HG02571 (cell line): Measurements from ENCODE around the gene HOXA7.

Source experiments
- ATAC-seq: cut with Tn5 transposase; IDR thresholded peaks from one replicate; pipeline ENCODE4 v1.9.1; 2021; ENCODE audit warnings: mild to moderate bottlenecking, moderate library complexity; ENCODE audit not compliant: unreplicated experiment

The HOXA7 gene

DNA sequence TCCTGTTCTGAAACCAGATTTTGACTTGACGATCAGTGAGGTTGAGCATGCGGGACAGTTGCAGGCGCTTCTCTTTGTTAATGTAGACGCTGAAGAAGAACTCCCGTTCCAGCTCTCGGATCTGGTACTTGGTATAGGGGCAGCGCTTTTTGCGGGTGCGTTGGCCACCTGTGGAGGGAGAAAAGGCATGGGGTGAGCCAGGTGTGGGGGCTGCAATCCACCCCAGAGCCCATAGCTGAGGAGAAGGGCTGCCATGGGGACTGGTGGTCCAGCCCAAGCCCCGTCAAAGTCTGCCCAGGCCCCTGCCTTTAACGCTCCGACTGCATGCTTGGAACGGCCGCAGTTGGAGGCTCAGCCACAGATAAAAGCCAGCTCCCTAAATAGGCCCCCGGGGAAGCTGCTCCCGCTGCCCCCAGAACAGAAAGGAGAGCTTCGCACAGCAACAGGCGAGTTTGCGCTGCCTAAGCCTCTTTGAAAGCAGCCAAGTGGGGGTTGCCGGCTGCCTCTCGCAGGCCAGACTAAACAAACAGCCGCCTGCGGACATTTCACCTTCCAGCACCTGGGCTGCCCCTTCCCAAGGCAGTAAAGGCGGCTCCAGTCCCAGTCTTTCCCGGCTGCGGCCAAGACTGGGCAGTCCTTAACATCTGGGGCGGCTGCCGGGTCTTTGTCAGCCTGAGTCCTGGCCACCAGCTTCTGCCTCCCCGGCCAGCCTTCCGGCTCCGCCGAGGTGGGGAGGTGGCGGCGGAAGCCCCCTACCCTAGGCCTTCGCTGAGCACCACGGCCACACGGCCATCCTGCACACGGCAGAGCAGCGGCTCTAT is 26.6 kb upstream of the HOXA7 start:
- no peak for ATAC-seq

DNA sequence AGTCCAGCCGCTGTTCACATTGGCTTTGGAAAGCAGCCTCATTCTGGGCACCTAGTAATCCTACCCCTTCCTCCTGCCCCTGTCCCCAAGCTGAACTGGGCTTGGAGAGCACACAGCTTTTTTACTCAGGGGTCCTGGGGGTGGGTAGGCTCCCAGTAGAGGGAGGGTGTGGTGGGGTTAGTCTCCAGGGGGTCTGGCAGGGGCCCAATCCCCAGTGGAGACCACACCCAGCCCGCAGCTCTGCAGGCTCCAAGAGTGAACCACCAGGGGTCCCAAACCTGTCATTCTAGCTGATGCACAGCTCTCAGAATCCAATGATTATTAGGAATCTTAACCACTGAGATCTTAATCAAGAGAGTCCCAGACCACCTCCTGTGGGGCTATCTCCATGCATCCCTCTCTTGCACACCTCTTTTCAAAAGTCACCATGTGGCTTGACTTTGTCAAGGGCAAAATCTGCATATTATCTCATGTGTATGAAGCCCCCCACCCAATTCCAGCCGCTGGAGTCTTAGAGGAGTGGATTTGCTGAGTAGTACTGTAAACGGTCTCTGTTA is 25.9 kb upstream of the HOXA7 start:
- no peak for ATAC-seq

GRCh38 chr7:27181795-27182275 is 25.4 kb upstream of the HOXA7 start:
- no peak for ATAC-seq

DNA sequence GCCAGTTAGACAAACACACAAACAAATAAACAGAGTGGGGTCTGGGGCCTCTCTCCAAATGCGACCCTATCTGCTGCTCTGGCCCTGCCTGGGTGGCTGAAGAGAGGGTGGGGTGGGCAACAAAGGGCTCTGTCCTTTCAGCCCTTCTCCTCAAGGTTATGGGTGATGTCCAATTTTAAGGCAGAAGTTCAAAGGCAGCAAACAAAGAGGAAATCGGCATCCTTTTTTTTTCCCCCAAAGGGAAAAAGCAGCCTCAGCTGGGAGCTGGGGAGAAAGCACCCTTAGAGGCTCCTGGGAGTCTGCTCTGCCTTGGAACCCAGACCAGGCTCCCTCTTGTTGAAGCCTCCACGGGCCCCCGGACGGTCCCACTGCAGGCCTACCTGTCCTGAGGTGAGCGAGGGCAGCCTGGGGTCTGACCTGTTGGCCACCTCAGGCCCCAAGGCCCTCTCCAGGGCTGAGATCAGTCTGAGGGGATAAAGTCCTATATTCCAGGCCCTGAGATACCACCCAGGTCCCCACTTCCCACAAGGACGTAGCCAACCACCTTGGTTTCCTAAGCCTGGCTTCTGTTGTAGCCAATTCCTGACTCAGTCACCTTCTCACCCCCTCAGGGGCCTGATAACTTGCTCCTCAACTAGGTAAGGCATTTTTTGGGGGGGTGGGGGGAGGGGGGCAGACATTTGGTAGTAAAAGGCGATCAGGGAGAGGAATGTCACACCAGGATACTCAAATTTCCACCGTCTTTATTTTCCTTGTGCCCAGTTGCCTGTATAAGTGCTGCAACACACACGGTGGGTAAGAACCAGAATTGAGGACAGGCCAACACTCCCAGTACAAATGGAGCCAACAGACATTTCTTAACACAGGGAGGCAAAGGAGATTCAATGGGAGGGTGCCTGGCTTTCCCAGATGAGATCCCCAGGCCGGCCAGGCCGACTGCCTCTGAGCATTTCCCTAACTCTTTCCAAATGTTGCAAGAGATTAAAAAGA is 24.3 kb upstream of the HOXA7 start:
- ATAC-seq: no peak

DNA sequence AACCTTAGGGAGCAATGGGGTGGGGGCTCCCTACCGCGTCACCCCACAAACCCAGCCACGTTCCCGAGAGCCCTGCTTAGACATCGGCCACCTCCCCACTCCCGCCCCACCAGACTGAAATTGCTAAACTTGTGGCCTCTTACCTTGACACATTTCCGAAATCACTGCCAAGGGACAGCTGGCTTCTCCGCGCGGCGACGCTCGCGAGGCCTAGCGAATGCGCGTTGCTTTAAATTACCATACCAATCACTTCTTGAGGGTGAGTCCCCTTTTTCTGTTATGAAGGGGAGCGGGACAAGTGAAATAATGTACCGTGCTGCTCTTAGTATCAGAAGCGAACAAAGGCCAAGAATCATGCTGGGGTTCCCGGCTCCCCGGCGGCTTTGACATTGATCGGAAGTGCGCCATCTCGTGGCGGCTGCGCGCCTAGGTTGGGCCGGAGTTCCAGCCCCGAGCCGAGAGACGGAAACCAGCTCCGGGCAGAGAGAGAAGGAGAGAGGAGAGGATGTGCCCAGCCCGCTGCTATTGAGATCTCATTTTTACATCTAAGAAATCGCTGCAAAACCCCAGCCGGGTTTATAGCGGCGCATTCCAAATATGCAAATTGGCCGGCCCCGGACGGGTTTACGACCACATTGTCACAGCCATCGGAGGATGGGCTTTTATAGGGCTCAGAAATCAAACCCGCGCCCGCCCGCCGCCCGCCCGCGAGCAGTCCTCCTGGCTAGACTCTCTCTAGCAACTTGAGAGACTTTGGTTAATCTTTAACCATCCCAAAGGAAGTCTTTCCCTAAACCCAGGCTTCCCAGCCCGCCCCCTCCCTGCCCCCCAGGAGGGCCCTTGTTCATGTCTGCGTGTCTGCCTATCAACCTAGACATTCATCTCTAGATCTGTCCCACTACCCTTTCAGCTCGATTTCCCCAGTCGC is 23.3 kb upstream of the HOXA7 start:
- no peak for ATAC-seq

- ATAC-seq: no peak
These were observed 22.6 kb upstream of the HOXA7 start for GRCh38 chr7:27179030-27179429.

DNA sequence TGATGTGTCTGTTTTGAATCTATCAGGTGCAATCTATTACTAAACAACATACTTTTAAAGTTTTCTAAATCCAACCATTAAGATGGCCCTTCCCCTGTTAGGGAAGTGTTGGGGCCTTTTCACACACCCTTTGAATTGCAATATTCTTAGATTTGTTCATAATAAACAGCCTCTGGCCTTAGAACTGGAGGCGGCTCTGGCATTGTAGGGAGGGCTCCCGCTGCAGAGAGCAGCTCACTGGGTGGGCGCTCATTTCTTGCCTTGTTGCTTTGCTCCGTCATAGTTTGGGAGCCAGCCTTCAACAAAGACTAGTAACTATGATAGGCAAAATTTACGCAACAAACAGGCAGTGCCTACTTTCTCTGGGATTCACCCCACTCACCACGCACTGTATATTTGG is 21.9 kb upstream of the HOXA7 start:
- no peak for ATAC-seq

- no peak for ATAC-seq
These were observed 21.4 kb upstream of the HOXA7 start for GRCh38 chr7:27177795-27178320.

DNA sequence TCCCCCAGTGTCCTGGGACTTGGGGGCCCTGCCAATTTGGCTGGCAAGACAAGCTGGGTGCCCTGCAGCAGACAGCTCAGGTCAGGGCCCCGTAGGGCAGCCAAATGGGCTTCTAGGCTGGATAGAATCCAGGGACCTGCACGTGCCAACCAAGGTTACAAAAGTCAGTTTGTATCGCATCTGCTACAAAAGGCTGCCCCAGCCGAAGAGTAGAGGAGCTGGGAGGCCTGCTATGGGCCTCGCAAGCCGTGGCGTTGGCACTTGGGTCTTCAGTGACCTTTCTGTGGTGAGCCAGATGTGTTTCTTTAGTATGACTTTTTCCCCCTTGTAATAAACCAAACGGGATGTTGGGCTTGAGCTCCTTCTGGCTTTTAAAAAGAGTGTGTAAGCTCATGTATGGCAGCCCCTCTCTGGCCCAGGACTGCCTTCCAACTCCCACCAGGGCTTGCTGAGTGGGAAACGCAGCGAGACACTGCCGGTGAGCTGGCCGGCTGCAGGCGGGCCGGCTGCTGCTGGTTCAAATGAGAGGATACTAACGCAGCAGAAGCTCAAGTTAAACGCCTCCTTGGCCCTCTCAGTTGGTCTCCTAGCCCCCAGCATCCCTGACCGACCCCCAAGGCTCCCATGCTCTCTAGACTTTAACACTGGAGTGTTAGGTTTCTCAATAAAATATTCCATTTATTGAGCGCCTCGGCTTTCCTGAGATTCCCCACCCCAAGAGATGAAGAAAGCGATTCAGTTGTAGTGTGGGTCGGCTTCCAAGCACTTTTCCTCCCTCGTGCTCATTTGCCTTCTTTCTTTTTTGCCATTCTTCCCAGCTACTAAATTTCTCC is 20.7 kb upstream of the HOXA7 start:
- no peak for ATAC-seq

DNA sequence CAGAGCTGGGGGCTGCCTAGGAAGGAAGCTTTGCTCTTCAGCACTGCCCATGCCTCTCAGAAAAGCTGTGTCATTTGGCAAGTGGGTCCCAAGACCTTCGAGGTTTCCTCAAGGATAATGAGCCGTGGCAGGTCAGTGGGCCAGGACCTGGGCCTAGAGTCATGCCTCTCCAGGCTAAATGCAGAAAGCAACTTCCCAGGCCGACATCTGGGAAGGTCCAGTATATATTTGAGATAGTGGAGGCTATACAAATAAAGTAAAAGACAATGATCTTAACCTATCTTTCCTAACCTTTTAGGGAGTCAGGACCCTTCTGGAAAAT is 20.0 kb upstream of the HOXA7 start:
- no peak for ATAC-seq

DNA sequence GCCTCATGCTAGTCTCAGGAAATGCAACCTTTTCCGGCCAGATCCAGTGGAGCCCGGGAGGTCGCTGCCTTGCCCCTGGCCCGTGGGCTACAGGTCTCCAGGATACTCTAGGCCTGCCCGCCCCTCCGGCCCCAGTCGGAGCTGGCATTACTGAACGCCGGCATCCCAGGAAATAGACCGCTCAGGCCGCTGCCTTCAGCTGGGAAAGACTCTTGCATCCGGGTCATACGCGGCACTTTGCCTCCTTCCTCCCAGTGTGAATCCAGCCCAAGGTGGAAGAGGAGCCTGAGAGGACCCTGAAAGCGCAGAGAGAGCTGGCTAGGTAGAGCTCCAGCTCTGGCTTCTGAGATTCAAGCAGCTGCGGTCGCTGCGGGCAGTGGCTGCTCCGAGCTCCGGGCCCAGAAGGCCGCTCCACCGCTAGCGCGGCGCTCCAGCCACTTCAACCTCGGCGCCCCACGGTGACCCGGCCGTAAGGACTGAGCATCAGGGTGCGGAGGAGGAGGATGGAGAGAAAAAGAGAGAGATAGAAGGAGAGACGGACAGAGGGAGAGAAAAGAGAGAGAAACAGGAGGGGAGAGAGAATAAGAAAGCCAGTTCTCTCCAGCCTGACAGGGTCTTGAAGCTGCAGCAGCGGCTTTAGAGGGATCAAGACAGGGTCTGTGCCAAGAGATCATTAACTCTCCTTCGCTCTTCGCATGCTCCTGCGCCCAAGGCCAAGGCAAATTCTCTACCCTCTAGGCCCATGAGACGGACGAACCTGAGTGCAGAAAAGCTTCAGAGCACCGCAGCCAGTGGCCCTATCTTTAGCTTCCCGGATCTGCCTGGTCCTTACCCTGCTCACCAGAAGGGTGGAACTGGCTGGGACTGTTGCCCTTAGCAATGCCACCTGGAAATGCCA is 19.4 kb upstream of the HOXA7 start:
- ATAC-seq: no peak

DNA sequence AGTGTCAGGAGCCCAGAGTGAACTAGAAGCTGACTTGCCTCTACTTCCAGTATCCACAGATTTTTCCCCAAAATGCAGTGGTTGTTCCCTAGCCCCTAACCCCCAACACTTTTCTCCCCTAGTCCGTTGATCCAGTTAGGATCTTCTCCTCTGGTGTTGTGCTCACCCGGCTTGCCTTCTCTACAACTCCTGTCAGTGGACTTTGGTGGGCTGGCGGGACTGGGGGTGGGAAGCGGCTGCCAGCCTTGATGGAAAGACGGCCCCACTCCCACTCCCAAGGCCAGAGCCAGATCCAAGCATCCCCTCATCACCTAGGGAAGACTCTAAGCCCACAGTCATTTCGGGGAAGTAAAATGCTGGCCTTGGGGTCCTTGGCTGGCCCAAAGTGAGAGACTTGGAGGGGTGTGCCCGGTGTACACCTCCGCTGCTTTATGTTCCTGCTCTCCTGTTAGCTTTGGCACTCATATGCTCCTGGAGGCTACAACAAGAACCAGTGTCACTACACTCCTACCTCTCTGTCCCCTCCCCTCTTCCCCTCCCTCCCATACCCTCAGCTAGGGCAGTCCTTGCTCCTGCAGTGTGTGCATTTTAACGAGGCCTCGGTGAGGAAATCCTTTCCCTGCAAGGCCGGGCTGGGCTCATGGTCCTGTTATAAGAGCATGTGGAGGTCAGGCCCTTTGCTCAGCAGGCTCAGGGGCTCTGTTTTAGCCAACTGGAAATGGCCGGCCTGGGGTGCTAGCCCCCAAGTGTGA is 18.6 kb upstream of the HOXA7 start:
- ATAC-seq: no peak

- no peak for ATAC-seq
These were observed 17.7 kb upstream of the HOXA7 start, which contains the start of gene HOXA10 for GRCh38 chr7:27173956-27174873. HOXA10 (minus strand) TSS chr7:27174320; CDS start chr7:27174306, 14 bp downstream.

DNA sequence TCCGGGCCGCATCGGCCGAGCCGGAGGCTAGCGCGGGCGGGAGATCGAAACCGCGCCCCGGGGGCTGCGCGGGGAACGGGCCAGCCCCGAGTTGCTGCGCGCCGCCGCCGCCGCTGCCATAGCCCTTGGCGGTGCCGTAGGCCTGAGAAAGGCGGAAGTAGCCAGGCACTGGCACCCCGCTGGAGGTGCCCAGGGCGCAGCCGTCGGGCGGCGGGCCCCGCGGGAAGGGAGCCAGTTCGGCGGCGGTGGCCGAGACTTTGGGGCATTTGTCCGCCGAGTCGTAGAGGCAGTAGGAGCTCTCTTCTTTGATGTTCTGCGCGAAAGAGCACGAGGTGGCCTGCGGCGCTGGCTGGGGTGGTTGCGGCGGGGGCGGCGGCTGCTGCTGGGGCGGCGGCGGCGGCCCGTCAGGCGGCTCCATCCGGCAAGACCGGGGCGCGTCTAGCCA is 17.1 kb upstream of the HOXA7 start:
- no peak for ATAC-seq

DNA sequence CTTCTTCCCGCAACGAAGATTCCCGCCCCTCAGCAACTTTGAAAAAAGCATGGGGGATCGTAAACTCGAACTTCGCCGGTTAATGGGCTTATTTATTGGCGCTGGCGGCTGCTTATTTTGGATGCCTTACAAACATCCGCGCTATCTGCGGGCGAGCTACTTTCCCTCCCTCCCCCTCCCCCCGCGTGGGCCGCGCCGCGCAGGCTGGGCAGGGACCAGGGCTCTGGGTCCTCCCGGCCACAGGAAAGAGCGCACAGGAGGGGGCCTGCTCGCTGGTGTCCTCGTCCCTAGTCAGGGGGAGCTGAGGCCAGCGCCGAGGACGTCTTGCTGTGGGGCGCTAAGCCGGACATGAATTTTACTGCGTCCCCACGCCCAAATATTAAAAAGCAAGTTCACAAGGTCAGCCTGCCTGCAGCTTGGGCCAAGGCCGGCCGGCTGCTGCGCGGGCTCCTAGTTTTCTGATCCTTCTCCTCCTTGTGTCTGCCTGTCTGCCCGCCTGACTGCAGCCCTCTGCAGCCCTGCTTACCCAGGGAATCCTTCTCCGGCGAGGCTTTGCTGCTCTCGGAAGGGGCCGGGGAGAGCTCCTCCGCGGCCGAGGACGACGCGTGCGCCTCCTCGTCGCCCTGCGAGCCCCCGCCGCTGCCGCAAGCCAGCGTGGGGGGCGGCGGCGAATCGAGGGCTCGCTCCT is 16.5 kb upstream of the HOXA7 start:
- ATAC-seq: no peak

GRCh38 chr7:27172315-27172774 is 15.9 kb upstream of the HOXA7 start:
- ATAC-seq: no peak
